ENCODE results near the gene TBCB.

DNA sequence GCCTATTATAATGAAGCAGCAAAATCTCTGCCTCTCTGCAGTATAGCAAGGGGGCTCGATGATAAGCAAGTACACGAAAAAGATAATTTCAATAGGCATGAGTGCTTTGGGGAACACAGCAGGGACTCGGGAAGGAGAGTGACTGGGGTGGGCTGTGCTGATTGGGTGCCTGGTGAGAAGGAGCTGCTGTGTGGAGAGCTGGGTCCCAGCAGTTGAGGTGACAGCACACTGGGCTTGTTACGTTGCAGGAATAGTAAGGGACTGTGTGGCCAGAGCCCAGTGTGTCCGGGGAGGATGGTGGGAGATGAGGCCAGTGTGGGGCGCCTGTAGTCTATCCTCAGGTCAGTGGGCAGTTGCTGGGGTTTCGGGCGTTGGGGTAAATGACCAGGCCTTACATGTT is 43.2 kb upstream of the TBCB start:
- TF ChIP-seq, protein P1, sequence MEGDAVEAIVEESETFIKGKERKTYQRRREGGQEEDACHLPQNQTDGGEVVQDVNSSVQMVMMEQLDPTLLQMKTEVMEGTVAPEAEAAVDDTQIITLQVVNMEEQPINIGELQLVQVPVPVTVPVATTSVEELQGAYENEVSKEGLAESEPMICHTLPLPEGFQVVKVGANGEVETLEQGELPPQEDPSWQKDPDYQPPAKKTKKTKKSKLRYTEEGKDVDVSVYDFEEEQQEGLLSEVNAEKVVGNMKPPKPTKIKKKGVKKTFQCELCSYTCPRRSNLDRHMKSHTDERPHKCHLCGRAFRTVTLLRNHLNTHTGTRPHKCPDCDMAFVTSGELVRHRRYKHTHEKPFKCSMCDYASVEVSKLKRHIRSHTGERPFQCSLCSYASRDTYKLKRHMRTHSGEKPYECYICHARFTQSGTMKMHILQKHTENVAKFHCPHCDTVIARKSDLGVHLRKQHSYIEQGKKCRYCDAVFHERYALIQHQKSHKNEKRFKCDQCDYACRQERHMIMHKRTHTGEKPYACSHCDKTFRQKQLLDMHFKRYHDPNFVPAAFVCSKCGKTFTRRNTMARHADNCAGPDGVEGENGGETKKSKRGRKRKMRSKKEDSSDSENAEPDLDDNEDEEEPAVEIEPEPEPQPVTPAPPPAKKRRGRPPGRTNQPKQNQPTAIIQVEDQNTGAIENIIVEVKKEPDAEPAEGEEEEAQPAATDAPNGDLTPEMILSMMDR (IDR thresholded peaks at IDR 0.05), result no peak
- TF ChIP-seq POLR2A (IDR thresholded peaks at IDR 0.05), result no peak
